ENCODE results near the gene AP1G1. TPM values are rescaled to one million over a fixed set of nuclear protein-coding genes. Genes with fewer than 3 reads are reported as not detected.
"Not testable (repeated sequence)": the region's sequence is repeated elsewhere in the genome, so short reads cannot be mapped to it uniquely, and the experiment has no call there.

Gene AP1G1
- total RNA-seq, 2 experiments from 2014 or later, result 56.4 to 59.3 TPM

- no peak for DNase-seq
- Mint-ChIP-seq H3K27ac (peak overlapping the region; percentile 11), H3K4me1 (ENCODE audit: low read depth) (peaks cover 44% of the 10 kb centered on the region), H3K27me3 (ENCODE audit: low read depth) (no peaks in the 10 kb centered on the region), H3K9me3 (no peaks in the 10 kb centered on the region), H3K4me3 (no peak overlapping the region), H3K36me3 (ENCODE audit: low read depth) (peaks cover 4% of the 10 kb centered on the region)
- CTCF ChIA-PET, result interaction anchor here (1.0 to 2.0 kb wide), 3 partner anchors 28 to 41 kb away, joined by 3 to 21 read pairs (median 8); no protein-coding TSS in a partner anchor
- intact Hi-C loops (cut with micrococcal nuclease), result no loop called here
Observed at GRCh38 chr16:71843572-71843971, 34.9 kb upstream of the AP1G1 start.

- H3K9me3 Mint-ChIP-seq, result no peaks in the 10 kb centered on the region
- H3K27ac Mint-ChIP-seq, result no peak overlapping the region
- no peaks in the 10 kb centered on the region for H3K36me3 Mint-ChIP-seq (ENCODE audit: low read depth)
- H3K4me1 Mint-ChIP-seq (ENCODE audit: low read depth), result peaks cover 20% of the 10 kb centered on the region
- CTCF ChIA-PET, result interaction anchor here (1.0 to 1.3 kb wide), 2 partner anchors 29 to 43 kb away, joined by 3 read pairs; no protein-coding TSS in a partner anchor
- no peaks in the 10 kb centered on the region for H3K27me3 Mint-ChIP-seq (ENCODE audit: low read depth)
- intact Hi-C loops (cut with micrococcal nuclease), result no loop called here
- H3K4me3 Mint-ChIP-seq, result no peak overlapping the region
- DNase-seq, result no peak
Observed at GRCh38 chr16:71840052-71840451, 31.4 kb upstream of the AP1G1 start.

GRCh38 chr16:71837150-71837549, 28.5 kb upstream of the AP1G1 start:
- no peak overlapping the region for H3K4me3 Mint-ChIP-seq

GRCh38 chr16:71834291-71834690, 25.7 kb upstream of the AP1G1 start:
- H3K27ac Mint-ChIP-seq, result no peak overlapping the region
- no peaks in the 10 kb centered on the region for H3K36me3 Mint-ChIP-seq (ENCODE audit: low read depth)
- no peaks in the 10 kb centered on the region for H3K4me1 Mint-ChIP-seq (ENCODE audit: low read depth)
- no peaks in the 10 kb centered on the region for H3K27me3 Mint-ChIP-seq (ENCODE audit: low read depth)
- no peaks in the 10 kb centered on the region for H3K9me3 Mint-ChIP-seq
- no peak for DNase-seq
- H3K4me3 Mint-ChIP-seq, result no peak overlapping the region
- intact Hi-C loops (cut with micrococcal nuclease), result no loop called here
- CTCF ChIA-PET, result no interaction called here

More at GRCh38 chr16:71837150-71837549, 28.5 kb upstream of the AP1G1 start:
- H3K9me3 Mint-ChIP-seq, result no peaks in the 10 kb centered on the region
- intact Hi-C loops (cut with micrococcal nuclease), result no loop called here
- peaks cover 4% of the 10 kb centered on the region for H3K4me1 Mint-ChIP-seq (ENCODE audit: low read depth)
- no peak overlapping the region for H3K27ac Mint-ChIP-seq
- no peaks in the 10 kb centered on the region for H3K36me3 Mint-ChIP-seq (ENCODE audit: low read depth)
- no peaks in the 10 kb centered on the region for H3K27me3 Mint-ChIP-seq (ENCODE audit: low read depth)
- CTCF ChIA-PET, result interaction anchor here (0.6 kb wide), 1 partner anchor 20 kb away, joined by 3 read pairs; no protein-coding TSS in a partner anchor
- DNase-seq, result no peak

- H3K4me3 Mint-ChIP-seq; H3K36me3 Mint-ChIP-seq (ENCODE audit: low read depth); intact Hi-C loops (cut with micrococcal nuclease); H3K27me3 Mint-ChIP-seq (ENCODE audit: low read depth); DNase-seq; CTCF ChIA-PET; H3K9me3 Mint-ChIP-seq; H3K27ac Mint-ChIP-seq; H3K4me1 Mint-ChIP-seq (ENCODE audit: low read depth): not testable (repeated sequence)
Observed at GRCh38 chr16:71832112-71832511, 23.5 kb upstream of the AP1G1 start.

GRCh38 chr16:71831698-71832097, 23.1 kb upstream of the AP1G1 start:
- intact Hi-C loops (cut with micrococcal nuclease); CTCF ChIA-PET; H3K36me3 Mint-ChIP-seq (ENCODE audit: low read depth); DNase-seq; H3K27me3 Mint-ChIP-seq (ENCODE audit: low read depth); H3K9me3 Mint-ChIP-seq; H3K4me3 Mint-ChIP-seq; H3K4me1 Mint-ChIP-seq (ENCODE audit: low read depth); H3K27ac Mint-ChIP-seq: not testable (repeated sequence)

GRCh38 chr16:71830359-71830758, 21.7 kb upstream of the AP1G1 start:
- H3K36me3 Mint-ChIP-seq (ENCODE audit: low read depth), result peaks cover 4% of the 10 kb centered on the region
- DNase-seq, result no peak
- no peaks in the 10 kb centered on the region for H3K27me3 Mint-ChIP-seq (ENCODE audit: low read depth)
- intact Hi-C loops (cut with micrococcal nuclease), result no loop called here
- H3K4me3 Mint-ChIP-seq, result no peak overlapping the region
- CTCF ChIA-PET, result no interaction called here
- no peaks in the 10 kb centered on the region for H3K9me3 Mint-ChIP-seq
- peaks cover 4% of the 10 kb centered on the region for H3K4me1 Mint-ChIP-seq (ENCODE audit: low read depth)
- H3K27ac Mint-ChIP-seq, result no peak overlapping the region

GRCh38 chr16:71826533-71827017, 17.9 kb upstream of the AP1G1 start:
- CTCF ChIA-PET, result no interaction called here

GRCh38 chr16:71817155-71817500, 8.5 kb upstream of the AP1G1 start:
- H3K9me3 Mint-ChIP-seq; DNase-seq; H3K36me3 Mint-ChIP-seq (ENCODE audit: low read depth); H3K27me3 Mint-ChIP-seq (ENCODE audit: low read depth); H3K4me3 Mint-ChIP-seq: not testable (repeated sequence)
- CTCF ChIA-PET, result interaction anchor here (0.7 kb wide), 1 partner anchor 20 kb away, joined by 3 read pairs; no protein-coding TSS in a partner anchor
- peak overlapping the region; percentile 84 for H3K27ac Mint-ChIP-seq
- intact Hi-C loops (cut with micrococcal nuclease), result loop anchor here (2.0 kb wide), 1 partner anchor 78 kb away; the partner anchor contains the start of gene IST1
- H3K4me1 Mint-ChIP-seq (ENCODE audit: low read depth), result peaks cover 23% of the 10 kb centered on the region

More at GRCh38 chr16:71826533-71827017, 17.9 kb upstream of the AP1G1 start:
- peaks cover 4% of the 10 kb centered on the region for H3K4me1 Mint-ChIP-seq (ENCODE audit: low read depth)
- intact Hi-C loops (cut with micrococcal nuclease), result no loop called here
- peaks cover 4% of the 10 kb centered on the region for H3K36me3 Mint-ChIP-seq (ENCODE audit: low read depth)
- DNase-seq, result no peak
- no peak overlapping the region for H3K4me3 Mint-ChIP-seq
- H3K27ac Mint-ChIP-seq, result no peak overlapping the region
- no peaks in the 10 kb centered on the region for H3K27me3 Mint-ChIP-seq (ENCODE audit: low read depth)
- H3K9me3 Mint-ChIP-seq, result no peaks in the 10 kb centered on the region

- Mint-ChIP-seq H3K4me3 (no peak overlapping the region), H3K27me3 (ENCODE audit: low read depth) (no peaks in the 10 kb centered on the region), H3K27ac (peak overlapping the region; percentile 36), H3K9me3 (no peaks in the 10 kb centered on the region), H3K36me3 (ENCODE audit: low read depth) (peaks cover 3% of the 10 kb centered on the region), H3K4me1 (ENCODE audit: low read depth) (peaks cover 33% of the 10 kb centered on the region)
- intact Hi-C loops (cut with micrococcal nuclease), result no loop called here
- DNase-seq, result no peak
- CTCF ChIA-PET, result interaction anchor here (0.6 to 1.1 kb wide), 3 partner anchors 29 to 72 kb away, joined by 3 read pairs; no protein-coding TSS in a partner anchor
Observed at GRCh38 chr16:71811261-71811803, 2.7 kb upstream of the AP1G1 start.

GRCh38 chr16:71810155-71810530, 1.5 kb upstream of the AP1G1 start:
- Mint-ChIP-seq H3K27ac (peak overlapping the region; percentile 100), H3K4me1 (ENCODE audit: low read depth) (peaks cover 33% of the 10 kb centered on the region), H3K4me3 (peak overlapping the region; percentile 90)
- H3K27me3 Mint-ChIP-seq (ENCODE audit: low read depth); H3K9me3 Mint-ChIP-seq; H3K36me3 Mint-ChIP-seq (ENCODE audit: low read depth); DNase-seq; intact Hi-C loops (cut with micrococcal nuclease); CTCF ChIA-PET: not testable (repeated sequence)

GRCh38 chr16:71807905-71808592, 585 bp downstream of the AP1G1 start:
- Mint-ChIP-seq H3K9me3 (no peaks in the 10 kb centered on the region), H3K36me3 (ENCODE audit: low read depth) (peaks cover 6% of the 10 kb centered on the region), H3K4me1 (ENCODE audit: low read depth) (peaks cover 47% of the 10 kb centered on the region), H3K27ac (peak overlapping the region; percentile 100), H3K4me3 (peak overlapping the region; percentile 90), H3K27me3 (ENCODE audit: low read depth) (no peaks in the 10 kb centered on the region)
- CTCF ChIA-PET, result interaction anchor here (0.8 to 3.3 kb wide), 2 partner anchors 63 to 75 kb away, joined by 5 to 20 read pairs; partner anchors contain the start of gene ZNF821
- intact Hi-C loops (cut with micrococcal nuclease), result loop anchor here (1.0 to 5.0 kb wide), 5 partner anchors 54 to 323 kb away; partner anchors contain the start of genes DHODH, DHX38 and TXNL4B
- DNase-seq, result peak; percentile 65

GRCh38 chr16:71803305-71803690, 5.3 kb downstream of the AP1G1 start:
- CTCF ChIA-PET, result no interaction called here
- peaks cover 35% of the 10 kb centered on the region for H3K4me1 Mint-ChIP-seq (ENCODE audit: low read depth)
- H3K9me3 Mint-ChIP-seq, result no peaks in the 10 kb centered on the region
- no peak overlapping the region for H3K4me3 Mint-ChIP-seq
- peaks cover 7% of the 10 kb centered on the region for H3K36me3 Mint-ChIP-seq (ENCODE audit: low read depth)
- intact Hi-C loops (cut with micrococcal nuclease), result no loop called here
- H3K27me3 Mint-ChIP-seq (ENCODE audit: low read depth), result no peaks in the 10 kb centered on the region
- no peak for DNase-seq
- H3K27ac Mint-ChIP-seq, result peak overlapping the region; percentile 36
